SK-N-SH treated with all-trans-retinoic acid at 6 μM for 48 hours (cell line): Measurements from ENCODE around the gene HEATR3.

ENCODE experiments used
- ATAC-seq: fragments of 200-7000 bp; cut with Tn5 transposase; 3 replicates; pipeline ENCODE4 v1.9.1; 2020; ENCODE audit warnings: mild to moderate bottlenecking, moderate library complexity
- ARNTL ChIP-seq: fragments of 450-650 bp; formaldehyde crosslinking; IDR thresholded peaks from 2 replicates; pipeline ENCODE4 v1.5.0; 2020; ENCODE audit warnings: low read depth, mild to moderate bottlenecking, moderate library complexity, borderline replicate concordance
- BACH2 ChIP-seq: fragments of 250-450 bp; sonication (Bioruptor Pico); IDR thresholded peaks from 2 replicates; pipeline ENCODE4 v1.9.0; 2021; ENCODE audit warnings: mild to moderate bottlenecking, borderline replicate concordance
- CREB5 ChIP-seq: fragments of 250-450 bp; sonication (Bioruptor Pico); IDR thresholded peaks from 2 replicates; pipeline ENCODE4 v1.5.1; 2020; ENCODE audit warnings: low read depth, mild to moderate bottlenecking, moderate library complexity
- CSDC2 ChIP-seq: fragments of 250-450 bp; sonication (Bioruptor Pico); IDR thresholded peaks from 2 replicates; pipeline ENCODE4 v1.5.0; 2020; ENCODE audit warnings: mild to moderate bottlenecking, moderate library complexity
- ESRRG ChIP-seq: fragments of 250-450 bp; sonication (Bioruptor Pico); IDR thresholded peaks from 2 replicates; pipeline ENCODE4 v1.6.1; 2021; ENCODE audit warnings: mild to moderate bottlenecking
- GLIS3 ChIP-seq: fragments of 250-450 bp; sonication (Bioruptor Pico); IDR thresholded peaks from 2 replicates; pipeline ENCODE4 v1.5.0; 2020; ENCODE audit warnings: mild to moderate bottlenecking, moderate library complexity
- ISL1 ChIP-seq: fragments of 250-450 bp; sonication (Bioruptor Pico); IDR thresholded peaks from 2 replicates; pipeline ENCODE4 v2.1.2; 2022; ENCODE audit warnings: mild to moderate bottlenecking, moderate library complexity
- OSR1 ChIP-seq: fragments of 250-450 bp; sonication (Bioruptor Pico); IDR thresholded peaks from 2 replicates; pipeline ENCODE4 v1.8.0; 2022; ENCODE audit warnings: moderate library complexity, mild to moderate bottlenecking, inconsistent platforms
- PATZ1 ChIP-seq: fragments of 250-450 bp; sonication (Bioruptor Pico); IDR thresholded peaks from 2 replicates; pipeline ENCODE4 v1.8.0; 2020; ENCODE audit warnings: mild to moderate bottlenecking, moderate library complexity, borderline replicate concordance
- PPARA ChIP-seq: fragments of 250-450 bp; sonication (Bioruptor Pico); IDR thresholded peaks from 2 replicates; pipeline ENCODE4 v1.5.0; 2020; ENCODE audit warnings: mild to moderate bottlenecking, borderline replicate concordance
- RARB ChIP-seq: fragments of 250-450 bp; sonication (Bioruptor Pico); IDR thresholded peaks from 2 replicates; pipeline ENCODE4 v1.8.0; 2021; ENCODE audit warnings: mild to moderate bottlenecking, moderate library complexity
- SNAI2 ChIP-seq: fragments of 250-450 bp; sonication (Bioruptor Pico); IDR thresholded peaks from 2 replicates; pipeline ENCODE4 v1.5.0; 2020; ENCODE audit warnings: mild to moderate bottlenecking, moderate library complexity
- TCF4 ChIP-seq: fragments of 250-450 bp; sonication (Bioruptor Pico); IDR thresholded peaks from 2 replicates; pipeline ENCODE4 v1.8.0; 2021; ENCODE audit warnings: mild to moderate bottlenecking, moderate library complexity, borderline replicate concordance
- TOX ChIP-seq: fragments of 250-450 bp; sonication (Bioruptor Pico); IDR thresholded peaks from 2 replicates; pipeline ENCODE4 v1.8.0; 2021; ENCODE audit warnings: mild to moderate bottlenecking, moderate library complexity, borderline replicate concordance
- ZC3H10 ChIP-seq: fragments of 250-450 bp; sonication (Bioruptor Pico); IDR thresholded peaks from 2 replicates; pipeline ENCODE4 v1.5.1; 2021; ENCODE audit warnings: mild to moderate bottlenecking, moderate library complexity
- ZFP3 ChIP-seq: fragments of 250-450 bp; sonication (Bioruptor Pico); IDR thresholded peaks from 2 replicates; pipeline ENCODE4 v1.5.0; 2020; ENCODE audit warnings: mild to moderate bottlenecking, moderate library complexity
- ZFP30 ChIP-seq: fragments of 450-650 bp; formaldehyde crosslinking; IDR thresholded peaks from 2 replicates; pipeline ENCODE4 v1.5.0; 2022; ENCODE audit warnings: mild to moderate bottlenecking, moderate library complexity
- ZNF565 ChIP-seq: fragments of 450-650 bp; formaldehyde crosslinking; conservative IDR thresholded peaks from 2 replicates; pipeline ENCODE4 v1.5.0; 2020; ENCODE audit warnings: low read depth, mild to moderate bottlenecking, moderate library complexity
- ZNF70 ChIP-seq: fragments of 450-650 bp; formaldehyde crosslinking; IDR thresholded peaks from 2 replicates; pipeline ENCODE4 v1.5.0; 2020; ENCODE audit warnings: mild to moderate bottlenecking, moderate library complexity
- ZNF8 ChIP-seq: fragments of 450-650 bp; formaldehyde crosslinking; IDR thresholded peaks from 2 replicates; pipeline ENCODE4 v1.5.0; 2020; ENCODE audit warnings: mild to moderate bottlenecking, moderate library complexity
- TF ChIP-seq, protein P1 (sequence below): fragments of 250-450 bp; sonication (Bioruptor Pico); IDR thresholded peaks from 2 replicates; pipeline ENCODE4 v1.5.0; 2020; ENCODE audit warnings: mild to moderate bottlenecking, moderate library complexity
- TF ChIP-seq, protein P2 (sequence below): fragments of 250-450 bp; sonication (Bioruptor Pico); IDR thresholded peaks from 2 replicates; pipeline ENCODE4 v1.5.1; 2021; ENCODE audit warnings: mild to moderate bottlenecking, moderate library complexity
- TF ChIP-seq, protein P3 (sequence below): fragments of 250-450 bp; sonication (Bioruptor Pico); IDR thresholded peaks from 2 replicates; pipeline ENCODE4 v1.8.0; 2021; ENCODE audit warnings: low read depth, mild to moderate bottlenecking, moderate library complexity, borderline replicate concordance

HEATR3 gene

GRCh38 chr16:50059669-50060068 is 6.1 kb upstream of the HEATR3 start:
- no peak for TF ChIP-seq ESRRG (CRISPR knock-in tag)
- TF ChIP-seq ZNF565 (CRISPR knock-in tag), result no peak
- TF ChIP-seq ZFP30, result no peak
- TF ChIP-seq, protein P1, sequence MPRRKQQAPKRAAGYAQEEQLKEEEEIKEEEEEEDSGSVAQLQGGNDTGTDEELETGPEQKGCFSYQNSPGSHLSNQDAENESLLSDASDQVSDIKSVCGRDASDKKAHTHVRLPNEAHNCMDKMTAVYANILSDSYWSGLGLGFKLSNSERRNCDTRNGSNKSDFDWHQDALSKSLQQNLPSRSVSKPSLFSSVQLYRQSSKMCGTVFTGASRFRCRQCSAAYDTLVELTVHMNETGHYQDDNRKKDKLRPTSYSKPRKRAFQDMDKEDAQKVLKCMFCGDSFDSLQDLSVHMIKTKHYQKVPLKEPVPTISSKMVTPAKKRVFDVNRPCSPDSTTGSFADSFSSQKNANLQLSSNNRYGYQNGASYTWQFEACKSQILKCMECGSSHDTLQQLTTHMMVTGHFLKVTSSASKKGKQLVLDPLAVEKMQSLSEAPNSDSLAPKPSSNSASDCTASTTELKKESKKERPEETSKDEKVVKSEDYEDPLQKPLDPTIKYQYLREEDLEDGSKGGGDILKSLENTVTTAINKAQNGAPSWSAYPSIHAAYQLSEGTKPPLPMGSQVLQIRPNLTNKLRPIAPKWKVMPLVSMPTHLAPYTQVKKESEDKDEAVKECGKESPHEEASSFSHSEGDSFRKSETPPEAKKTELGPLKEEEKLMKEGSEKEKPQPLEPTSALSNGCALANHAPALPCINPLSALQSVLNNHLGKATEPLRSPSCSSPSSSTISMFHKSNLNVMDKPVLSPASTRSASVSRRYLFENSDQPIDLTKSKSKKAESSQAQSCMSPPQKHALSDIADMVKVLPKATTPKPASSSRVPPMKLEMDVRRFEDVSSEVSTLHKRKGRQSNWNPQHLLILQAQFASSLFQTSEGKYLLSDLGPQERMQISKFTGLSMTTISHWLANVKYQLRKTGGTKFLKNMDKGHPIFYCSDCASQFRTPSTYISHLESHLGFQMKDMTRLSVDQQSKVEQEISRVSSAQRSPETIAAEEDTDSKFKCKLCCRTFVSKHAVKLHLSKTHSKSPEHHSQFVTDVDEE, result no peak
- TF ChIP-seq TOX (CRISPR knock-in tag), result no peak
- TF ChIP-seq ARNTL (CRISPR knock-in tag), result no peak
- TF ChIP-seq ZC3H10 (CRISPR knock-in tag), result no peak
- TF ChIP-seq SNAI2 (CRISPR knock-in tag), result no peak
- no peak for TF ChIP-seq CREB5 (CRISPR knock-in tag)
- TF ChIP-seq ZNF70 (CRISPR knock-in tag), result no peak
- TF ChIP-seq RARB (CRISPR knock-in tag), result no peak
- no peak for TF ChIP-seq GLIS3 (CRISPR knock-in tag)
- no peak for TF ChIP-seq PPARA (CRISPR knock-in tag)
- ATAC-seq, result no peak

DNA sequence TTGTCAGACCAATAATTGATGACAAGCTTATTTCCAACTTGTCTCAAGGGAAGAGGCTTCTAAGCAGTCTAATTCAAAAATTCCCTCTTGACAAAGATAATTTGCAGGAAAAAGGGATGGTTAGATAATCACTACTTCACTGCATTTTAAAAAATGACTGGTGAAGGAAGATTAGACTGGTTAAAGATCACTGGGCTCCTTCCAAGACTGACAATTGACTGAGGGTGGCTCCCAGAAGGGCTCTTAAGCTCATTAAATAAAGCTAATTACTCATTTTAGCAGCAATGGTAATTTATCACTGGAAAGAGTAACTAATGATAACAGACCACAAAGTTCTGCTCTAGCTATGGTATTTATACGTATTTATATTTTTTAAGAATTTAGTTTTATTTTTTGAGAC is 4.4 kb upstream of the HEATR3 start:
- TF ChIP-seq BACH2 (CRISPR knock-in tag), result no peak
- no peak for TF ChIP-seq RARB (CRISPR knock-in tag)
- TF ChIP-seq, protein P2, sequence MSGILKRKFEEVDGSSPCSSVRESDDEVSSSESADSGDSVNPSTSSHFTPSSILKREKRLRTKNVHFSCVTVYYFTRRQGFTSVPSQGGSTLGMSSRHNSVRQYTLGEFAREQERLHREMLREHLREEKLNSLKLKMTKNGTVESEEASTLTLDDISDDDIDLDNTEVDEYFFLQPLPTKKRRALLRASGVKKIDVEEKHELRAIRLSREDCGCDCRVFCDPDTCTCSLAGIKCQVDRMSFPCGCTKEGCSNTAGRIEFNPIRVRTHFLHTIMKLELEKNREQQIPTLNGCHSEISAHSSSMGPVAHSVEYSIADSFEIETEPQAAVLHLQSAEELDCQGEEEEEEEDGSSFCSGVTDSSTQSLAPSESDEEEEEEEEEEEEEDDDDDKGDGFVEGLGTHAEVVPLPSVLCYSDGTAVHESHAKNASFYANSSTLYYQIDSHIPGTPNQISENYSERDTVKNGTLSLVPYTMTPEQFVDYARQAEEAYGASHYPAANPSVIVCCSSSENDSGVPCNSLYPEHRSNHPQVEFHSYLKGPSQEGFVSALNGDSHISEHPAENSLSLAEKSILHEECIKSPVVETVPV (CRISPR knock-in tag), result no peak
- no peak for TF ChIP-seq ZNF8 (CRISPR knock-in tag)
- TF ChIP-seq ZNF70 (CRISPR knock-in tag), result no peak
- TF ChIP-seq PATZ1 (CRISPR knock-in tag), result no peak
- TF ChIP-seq ZFP3 (CRISPR knock-in tag), result no peak
- no peak for TF ChIP-seq CSDC2 (CRISPR knock-in tag)
- TF ChIP-seq, protein P3, sequence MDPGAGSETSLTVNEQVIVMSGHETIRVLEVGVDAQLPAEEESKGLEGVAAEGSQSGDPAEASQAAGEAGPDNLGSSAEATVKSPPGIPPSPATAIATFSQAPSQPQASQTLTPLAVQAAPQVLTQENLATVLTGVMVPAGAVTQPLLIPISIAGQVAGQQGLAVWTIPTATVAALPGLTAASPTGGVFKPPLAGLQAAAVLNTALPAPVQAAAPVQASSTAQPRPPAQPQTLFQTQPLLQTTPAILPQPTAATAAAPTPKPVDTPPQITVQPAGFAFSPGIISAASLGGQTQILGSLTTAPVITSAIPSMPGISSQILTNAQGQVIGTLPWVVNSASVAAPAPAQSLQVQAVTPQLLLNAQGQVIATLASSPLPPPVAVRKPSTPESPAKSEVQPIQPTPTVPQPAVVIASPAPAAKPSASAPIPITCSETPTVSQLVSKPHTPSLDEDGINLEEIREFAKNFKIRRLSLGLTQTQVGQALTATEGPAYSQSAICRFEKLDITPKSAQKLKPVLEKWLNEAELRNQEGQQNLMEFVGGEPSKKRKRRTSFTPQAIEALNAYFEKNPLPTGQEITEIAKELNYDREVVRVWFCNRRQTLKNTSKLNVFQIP (CRISPR knock-in tag), result no peak
- no peak for TF ChIP-seq ISL1 (CRISPR knock-in tag)
- no peak for TF ChIP-seq OSR1 (CRISPR knock-in tag)
- ATAC-seq, result no peak

GRCh38 chr16:50065241-50065623 is 538 bp upstream of the HEATR3 start:
- ATAC-seq, result no peak
- TF ChIP-seq OSR1 (CRISPR knock-in tag) (no peak), PATZ1 (CRISPR knock-in tag) (no peak), ZFP30 (no peak), ESRRG (CRISPR knock-in tag) (no peak), CSDC2 (CRISPR knock-in tag) (no peak), SNAI2 (CRISPR knock-in tag) (no peak), TCF4 (CRISPR knock-in tag) (no peak), ZNF70 (CRISPR knock-in tag) (no peak)
